Measurements from ENCODE around the gene LSMEM2. TPM values are rescaled to one million over a fixed set of nuclear protein-coding genes. Genes with fewer than 3 reads are reported as not detected.

The LSMEM2 gene
- total RNA-seq, 3 donors from 2014 or later (not counting 1 experiment from before 2014, with no cell fraction given) = not detected

DNA sequence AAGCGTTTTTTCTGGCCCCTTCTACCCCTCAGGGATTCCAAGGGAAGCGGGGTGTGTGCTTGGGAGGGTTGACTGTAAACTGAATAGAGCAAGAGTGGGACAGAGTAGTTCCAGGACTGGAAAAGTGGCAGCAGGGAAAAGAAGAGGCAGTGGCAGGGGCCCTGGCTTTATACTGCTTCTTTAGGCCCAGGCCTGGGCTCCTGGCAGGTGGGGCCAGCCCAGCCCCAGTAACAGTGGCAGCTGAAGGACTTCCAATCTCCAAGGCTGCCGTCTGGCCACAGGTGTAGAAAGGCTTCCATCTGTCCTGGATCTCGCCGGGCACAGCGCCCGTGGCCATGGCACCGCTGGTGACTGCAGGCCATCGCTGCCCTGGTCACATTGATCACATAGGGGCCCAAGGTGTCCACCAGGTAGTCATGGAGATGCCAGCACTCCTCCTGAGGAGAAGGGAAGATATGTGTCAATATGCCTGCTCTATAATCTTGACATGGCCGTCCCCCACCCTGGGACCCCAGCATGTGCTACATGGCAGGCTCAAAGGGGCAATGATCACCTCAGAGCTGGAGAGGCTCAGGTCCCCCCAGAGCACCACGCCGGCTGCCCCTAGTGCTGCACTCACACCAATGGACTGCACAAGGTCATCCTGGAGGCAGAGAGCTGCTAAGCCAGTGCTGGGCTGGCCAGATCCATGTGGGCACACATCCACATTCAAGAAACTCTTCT lies 14.4 kb downstream of the LSMEM2 start:
- no peaks in the 10 kb centered on the region for H3K9me3 ChIP-seq (ENCODE audit: control insufficient read depth, insufficient read depth, low read length)
- WGBS (ENCODE audit: insufficient coverage) = 87% methylated on average over 12 of the region's 12 CpGs
- Mint-ChIP-seq H3K4me3 (peak overlapping the region; percentile 91), H3K27ac (peak overlapping the region; percentile 93 to 96), H3K4me1 (peaks cover 15 to 23% of the 10 kb centered on the region in 2 donors), H3K9me3 (no peaks in the 10 kb centered on the region), H3K36me3 (no peaks in the 10 kb centered on the region), H3K27me3 (ENCODE audit: low read depth in 2 of 2) (no peaks in the 10 kb centered on the region)
- ATAC-seq (no peak), DNase-seq (no peak)
- TF ChIP-seq, protein P1, sequence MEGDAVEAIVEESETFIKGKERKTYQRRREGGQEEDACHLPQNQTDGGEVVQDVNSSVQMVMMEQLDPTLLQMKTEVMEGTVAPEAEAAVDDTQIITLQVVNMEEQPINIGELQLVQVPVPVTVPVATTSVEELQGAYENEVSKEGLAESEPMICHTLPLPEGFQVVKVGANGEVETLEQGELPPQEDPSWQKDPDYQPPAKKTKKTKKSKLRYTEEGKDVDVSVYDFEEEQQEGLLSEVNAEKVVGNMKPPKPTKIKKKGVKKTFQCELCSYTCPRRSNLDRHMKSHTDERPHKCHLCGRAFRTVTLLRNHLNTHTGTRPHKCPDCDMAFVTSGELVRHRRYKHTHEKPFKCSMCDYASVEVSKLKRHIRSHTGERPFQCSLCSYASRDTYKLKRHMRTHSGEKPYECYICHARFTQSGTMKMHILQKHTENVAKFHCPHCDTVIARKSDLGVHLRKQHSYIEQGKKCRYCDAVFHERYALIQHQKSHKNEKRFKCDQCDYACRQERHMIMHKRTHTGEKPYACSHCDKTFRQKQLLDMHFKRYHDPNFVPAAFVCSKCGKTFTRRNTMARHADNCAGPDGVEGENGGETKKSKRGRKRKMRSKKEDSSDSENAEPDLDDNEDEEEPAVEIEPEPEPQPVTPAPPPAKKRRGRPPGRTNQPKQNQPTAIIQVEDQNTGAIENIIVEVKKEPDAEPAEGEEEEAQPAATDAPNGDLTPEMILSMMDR (IDR thresholded peaks at IDR 0.05) = no peak
- H3K27ac ChIP-seq (ENCODE audit: low read length) = peak overlapping the region; percentile 57
- H3K4me3 ChIP-seq (ENCODE audit: low read length) = no peak overlapping the region
- peaks cover 24% of the 10 kb centered on the region for H3K4me1 ChIP-seq (ENCODE audit: control insufficient read depth, insufficient read depth, low read length)
- peaks cover 16% of the 10 kb centered on the region for H3K36me3 ChIP-seq (ENCODE audit: control insufficient read depth, insufficient read depth, low read length)
- intact Hi-C loops (cut with micrococcal nuclease) = loop anchor here (2.0 kb wide), 1 partner anchor 66 kb away; the partner anchor contains the start of gene TMEM115
- no peaks in the 10 kb centered on the region for H3K27me3 ChIP-seq (ENCODE audit: control insufficient read depth, insufficient read depth, low read length)

DNA sequence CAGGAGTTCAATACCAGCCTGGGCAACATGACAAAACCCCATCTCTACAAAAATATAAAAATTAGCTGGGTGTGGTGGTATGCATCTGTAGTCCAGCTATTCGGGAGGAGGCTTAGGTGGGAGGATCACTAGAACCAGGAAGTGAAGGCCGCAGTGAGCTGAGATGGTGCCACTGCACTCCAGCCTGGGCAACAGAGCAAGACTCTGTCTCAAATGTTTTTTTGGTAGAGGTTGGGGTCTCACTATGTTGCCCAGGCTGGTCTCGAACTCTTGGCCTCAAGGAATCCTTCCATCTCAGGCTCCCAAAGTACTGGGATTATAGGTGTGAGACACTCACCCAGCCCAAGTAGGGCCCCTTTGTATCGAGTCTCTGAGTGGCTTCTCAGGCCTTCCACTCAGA lies 15.2 kb downstream of the LSMEM2 start:
- H3K27ac ChIP-seq (ENCODE audit: low read length) = no peak overlapping the region
- intact Hi-C loops (cut with micrococcal nuclease) = no loop called here

DNA sequence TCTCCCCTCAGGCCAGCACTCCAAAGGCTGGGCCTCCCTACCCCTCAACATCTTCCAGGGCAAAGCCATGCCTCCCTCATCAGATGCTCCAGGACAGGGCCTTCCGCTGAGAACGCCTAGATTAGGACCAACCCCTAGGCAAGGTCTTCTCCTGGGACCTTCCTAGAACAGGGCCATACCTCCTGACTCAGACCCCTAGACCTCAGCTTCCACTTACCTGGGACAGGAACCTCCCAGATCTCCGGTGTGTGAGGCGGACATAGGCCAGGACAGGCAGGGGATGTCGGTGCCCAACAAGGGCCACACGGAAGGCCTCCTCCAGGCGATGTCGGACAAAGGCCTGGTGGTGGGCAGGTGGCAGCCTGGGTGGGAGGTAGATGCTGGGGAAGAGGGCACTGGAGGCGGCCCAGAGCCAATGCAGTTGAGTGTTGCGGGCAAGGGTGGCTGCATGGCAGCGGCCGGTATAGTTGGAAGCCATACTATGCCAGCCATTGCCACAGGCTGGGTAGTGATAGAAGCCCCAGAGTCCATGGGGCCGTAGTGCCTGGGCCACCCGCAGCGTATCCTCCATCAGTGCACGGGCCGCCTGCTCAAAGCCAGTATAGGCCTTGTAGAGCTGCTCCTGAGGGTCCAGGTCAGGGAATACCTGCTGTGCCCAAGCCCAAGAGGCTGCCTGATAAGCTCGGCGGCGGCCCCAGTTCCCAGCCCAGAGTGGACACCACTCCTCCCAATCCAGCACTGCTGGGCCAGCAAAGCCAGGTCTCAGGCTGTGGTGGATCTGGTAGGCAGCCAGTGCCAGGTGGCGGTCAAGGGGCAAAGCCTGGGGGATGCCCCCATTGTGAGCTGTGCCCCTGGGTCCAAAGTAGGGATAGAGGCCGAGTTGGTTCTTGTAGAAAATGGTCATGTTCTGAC lies 15.9 kb downstream of the LSMEM2 start:
- peaks cover 5% of the 10 kb centered on the region for H3K36me3 ChIP-seq (ENCODE audit: control insufficient read depth, insufficient read depth, low read length)
- Mint-ChIP-seq H3K9me3 (no peaks in the 10 kb centered on the region), H3K27me3 (ENCODE audit: low read depth in 2 of 2) (no peaks in the 10 kb centered on the region), H3K4me3 (no peak overlapping the region), H3K4me1 (peaks cover 24 to 38% of the 10 kb centered on the region in 2 donors), H3K27ac (no peak overlapping the region), H3K36me3 (no peaks in the 10 kb centered on the region)
- DNase-seq (no peak), ATAC-seq (no peak)
- no peak overlapping the region for H3K27ac ChIP-seq (ENCODE audit: low read length)
- intact Hi-C loops (cut with micrococcal nuclease) = loop anchor here (5.0 kb wide), 1 partner anchor 43 kb away; no protein-coding TSS in a partner anchor
- H3K27me3 ChIP-seq (ENCODE audit: control insufficient read depth, insufficient read depth, low read length) = no peaks in the 10 kb centered on the region
- 96% methylated on average over 22 of the region's 22 CpGs for WGBS (ENCODE audit: insufficient coverage)
- H3K9me3 ChIP-seq (ENCODE audit: control insufficient read depth, insufficient read depth, low read length) = no peaks in the 10 kb centered on the region
- H3K4me1 ChIP-seq (ENCODE audit: control insufficient read depth, insufficient read depth, low read length) = peaks cover 35% of the 10 kb centered on the region
- no peak overlapping the region for H3K4me3 ChIP-seq (ENCODE audit: low read length)
- TF ChIP-seq, protein P1 (IDR thresholded peaks at IDR 0.05) = no peak

More for the DNA sequence above, 15.2 kb downstream of the LSMEM2 start:
- ATAC-seq (no peak), DNase-seq (no peak)
- Histone ChIP-seq H3K36me3 (ENCODE audit: control insufficient read depth, insufficient read depth, low read length) (peaks cover 9% of the 10 kb centered on the region), H3K9me3 (ENCODE audit: control insufficient read depth, insufficient read depth, low read length) (no peaks in the 10 kb centered on the region), H3K4me3 (ENCODE audit: low read length) (no peak overlapping the region), H3K4me1 (ENCODE audit: control insufficient read depth, insufficient read depth, low read length) (peaks cover 32% of the 10 kb centered on the region), H3K27me3 (ENCODE audit: control insufficient read depth, insufficient read depth, low read length) (no peaks in the 10 kb centered on the region)
- 89% methylated on average over 4 of the region's 4 CpGs for WGBS (ENCODE audit: insufficient coverage)
- Mint-ChIP-seq H3K4me3 (no peak overlapping the region), H3K9me3 (no peaks in the 10 kb centered on the region), H3K27me3 (ENCODE audit: low read depth in 2 of 2) (no peaks in the 10 kb centered on the region), H3K4me1 (peaks cover 18 to 31% of the 10 kb centered on the region in 2 donors), H3K36me3 (no peaks in the 10 kb centered on the region), H3K27ac (no peak overlapping the region)
- TF ChIP-seq, protein P1 (IDR thresholded peaks at IDR 0.05) = no peak

All from natural killer cell (primary cell).